Stromal cell of bone marrow (primary cell): Measurements from ENCODE around the gene JMJD1C.

ENCODE experiments used
- DNase-seq: peaks from one replicate; pipeline ENCODE4 v3.0.0-alpha.2; 2012; ENCODE audit warnings: low read depth

Gene JMJD1C

GRCh38 chr10:63434866-63435854 lies 30.6 kb downstream of the JMJD1C start:
- no peak for DNase-seq

DNA sequence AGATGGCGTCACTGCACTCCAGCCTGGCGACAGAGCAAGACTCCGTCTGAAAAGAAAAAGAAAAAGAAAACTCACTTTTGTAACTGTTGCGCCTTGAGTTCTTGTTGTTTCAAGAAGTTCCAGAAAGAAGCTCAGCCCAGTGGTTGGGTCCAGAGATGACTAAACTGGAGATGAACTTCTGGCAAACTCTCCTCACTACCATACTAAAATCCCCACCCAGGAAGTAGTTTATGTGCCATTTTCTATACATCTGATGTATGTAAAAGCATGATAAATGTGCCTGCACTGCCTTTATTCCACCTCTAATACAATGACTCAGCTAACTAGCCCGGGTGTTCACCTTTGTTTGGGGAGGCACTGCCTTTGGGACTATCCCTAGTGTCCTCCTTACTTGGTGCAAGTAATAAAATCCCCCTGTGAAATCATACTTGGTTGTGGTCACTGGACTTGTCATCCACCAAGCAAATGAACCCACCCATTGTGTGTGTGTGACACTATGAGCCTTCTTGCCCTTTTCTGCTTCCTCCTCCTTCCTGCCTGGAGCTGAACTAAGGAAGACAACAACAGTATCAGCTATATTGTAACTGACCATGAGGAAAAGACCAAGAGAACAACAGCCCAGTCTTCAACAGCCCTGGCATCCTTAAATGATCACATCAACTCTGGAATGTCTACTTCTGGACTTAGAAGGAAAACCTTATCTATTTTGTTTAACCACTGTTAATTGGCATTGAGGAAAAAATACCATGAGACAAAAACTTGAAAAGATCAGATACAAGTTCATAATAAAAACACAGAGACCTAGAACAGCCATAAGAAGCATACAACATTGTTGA lies 33.6 kb downstream of the JMJD1C start:
- no peak for DNase-seq

DNA sequence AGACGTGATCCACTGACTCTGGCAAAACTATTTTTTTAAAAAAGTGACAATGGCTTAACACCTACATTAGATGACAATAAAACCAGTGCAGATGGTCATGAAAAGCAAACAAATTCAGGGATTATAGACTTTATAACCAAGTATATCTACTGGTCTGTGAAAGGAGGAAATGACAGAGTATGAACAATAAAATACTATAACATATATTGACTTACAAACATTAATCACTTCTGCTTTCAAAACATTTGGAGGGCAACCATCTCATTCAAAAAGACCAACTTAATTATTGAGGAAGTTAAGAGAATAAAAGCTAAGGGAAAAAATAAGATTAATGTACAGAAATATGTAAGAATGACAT lies 34.8 kb downstream of the JMJD1C start:
- DNase-seq, result no peak

DNA sequence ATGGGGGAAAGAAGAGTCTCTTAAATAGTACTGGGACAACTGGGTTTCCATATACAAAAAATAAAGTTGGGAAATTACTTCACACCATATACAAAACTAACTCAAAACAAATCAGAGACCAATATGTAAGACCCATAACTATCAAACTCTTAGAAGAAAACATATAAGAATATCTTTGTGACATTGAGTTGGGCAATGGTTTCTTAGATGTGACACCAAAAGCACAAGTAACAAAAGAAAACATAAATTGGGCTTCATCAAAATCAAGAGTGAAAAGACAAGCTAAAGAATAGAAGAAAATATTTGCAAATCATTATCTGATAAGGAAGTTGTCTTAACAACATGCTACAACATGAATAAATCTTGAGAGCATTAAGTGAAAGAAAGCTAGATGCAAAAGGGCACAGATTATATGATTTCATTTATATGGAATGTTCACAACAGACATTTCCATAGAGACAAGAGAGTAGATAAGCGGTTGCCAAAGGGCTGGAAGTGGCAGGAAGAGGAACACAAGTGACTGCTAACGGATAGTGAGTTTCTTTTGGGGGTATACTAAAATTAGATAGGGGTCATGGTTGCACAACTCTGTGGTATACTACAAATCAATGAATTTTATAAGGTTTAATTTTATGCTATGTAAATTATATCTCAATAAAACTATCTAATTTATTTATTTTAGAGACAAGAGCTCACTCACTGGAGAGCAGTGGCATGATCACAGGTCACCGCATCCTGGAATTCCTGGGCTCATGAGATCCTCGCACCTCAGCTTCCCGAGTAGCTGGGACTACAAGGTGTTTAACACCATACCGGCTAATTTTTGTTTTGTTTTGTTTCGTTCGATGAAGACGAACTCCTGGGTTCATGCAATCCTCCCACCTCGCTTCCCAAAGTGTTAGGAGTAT lies 35.4 kb downstream of the JMJD1C start:
- DNase-seq, result peak; percentile 36

GRCh38 chr10:63429281-63429680 lies 36.5 kb downstream of the JMJD1C start:
- peak; percentile 36 for DNase-seq

DNA sequence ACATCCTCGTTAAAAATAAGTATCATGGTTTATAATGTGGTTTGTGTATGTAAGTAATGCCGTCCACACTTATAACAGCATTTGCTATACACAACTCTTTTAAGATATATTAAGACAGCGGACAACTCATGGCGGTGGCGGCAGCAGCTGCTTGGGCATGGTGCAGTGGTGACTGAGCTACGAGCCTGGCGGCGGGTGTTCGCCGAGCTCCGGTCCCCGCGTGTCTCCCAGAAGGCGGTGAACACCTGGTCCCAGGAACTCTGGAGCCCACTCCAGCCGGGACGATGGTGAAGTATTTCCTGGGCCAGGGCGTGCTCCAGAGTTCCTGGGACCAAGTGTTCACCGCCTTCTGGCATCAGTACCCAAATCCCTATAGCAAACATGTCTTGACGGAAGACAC lies 38.8 kb downstream of the JMJD1C start:
- DNase-seq, result no peak

DNA sequence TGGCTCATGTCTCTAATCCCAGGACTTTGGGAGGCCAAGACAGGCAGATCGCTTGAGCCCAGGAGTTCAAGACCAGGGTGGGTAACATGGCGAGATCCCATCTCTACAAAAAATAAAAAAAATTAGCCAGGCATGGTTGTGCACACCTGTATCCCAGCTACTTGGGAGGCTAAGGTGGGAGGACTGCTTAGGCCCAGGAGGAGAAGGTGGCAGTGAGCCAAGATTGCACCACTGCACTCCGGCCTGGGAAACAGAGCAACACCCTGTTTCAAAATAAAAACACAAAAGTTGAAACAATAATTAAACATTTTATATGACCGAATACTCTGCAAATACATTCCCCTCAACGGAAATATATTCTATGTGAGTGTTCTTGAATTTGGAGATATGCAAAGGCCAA lies 40.3 kb downstream of the JMJD1C start:
- no peak for DNase-seq

- no peak for DNase-seq
Observed at GRCh38 chr10:63424576-63424975, 41.2 kb downstream of the JMJD1C start.

- DNase-seq, result no peak
Observed at GRCh38 chr10:63423494-63423893, 42.3 kb downstream of the JMJD1C start.

DNA sequence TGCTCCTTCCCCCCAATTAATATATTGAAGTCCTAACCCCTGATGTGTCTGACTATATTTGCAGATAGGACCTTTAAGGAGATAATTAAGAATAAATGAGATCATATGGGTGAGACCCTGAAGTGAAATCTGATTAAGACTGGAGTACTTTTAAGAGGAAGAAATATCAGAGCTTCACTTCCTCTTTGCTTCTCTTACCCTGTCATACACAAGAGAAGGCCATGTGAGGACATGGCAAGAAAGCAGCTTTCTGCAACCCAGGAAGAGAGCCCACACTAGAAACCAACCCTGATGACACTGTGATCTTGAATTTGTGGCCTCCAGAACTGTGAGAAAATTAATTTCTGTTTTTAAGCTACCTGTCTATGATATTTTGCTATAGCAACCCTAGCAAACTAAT lies 44.2 kb downstream of the JMJD1C start:
- DNase-seq, result no peak

DNA sequence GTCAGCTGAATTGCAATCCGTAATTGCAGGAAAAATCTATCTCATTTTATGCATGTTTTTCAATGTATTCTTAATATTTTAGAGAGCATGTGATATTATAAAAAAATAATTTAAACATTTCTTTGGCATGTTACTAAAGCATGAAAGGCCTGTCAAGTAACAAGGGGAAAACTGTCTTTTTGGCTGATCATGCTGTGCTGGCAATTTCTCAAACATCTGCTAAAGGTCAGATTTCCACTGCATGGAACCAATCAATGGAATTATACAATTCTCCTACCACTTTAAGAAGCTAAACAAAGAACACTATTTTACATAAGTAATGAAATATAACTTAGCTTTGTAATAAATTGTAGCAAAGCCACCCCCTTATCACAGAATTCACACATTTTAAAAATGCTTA lies 49.4 kb downstream of the JMJD1C start:
- DNase-seq, result no peak

DNA sequence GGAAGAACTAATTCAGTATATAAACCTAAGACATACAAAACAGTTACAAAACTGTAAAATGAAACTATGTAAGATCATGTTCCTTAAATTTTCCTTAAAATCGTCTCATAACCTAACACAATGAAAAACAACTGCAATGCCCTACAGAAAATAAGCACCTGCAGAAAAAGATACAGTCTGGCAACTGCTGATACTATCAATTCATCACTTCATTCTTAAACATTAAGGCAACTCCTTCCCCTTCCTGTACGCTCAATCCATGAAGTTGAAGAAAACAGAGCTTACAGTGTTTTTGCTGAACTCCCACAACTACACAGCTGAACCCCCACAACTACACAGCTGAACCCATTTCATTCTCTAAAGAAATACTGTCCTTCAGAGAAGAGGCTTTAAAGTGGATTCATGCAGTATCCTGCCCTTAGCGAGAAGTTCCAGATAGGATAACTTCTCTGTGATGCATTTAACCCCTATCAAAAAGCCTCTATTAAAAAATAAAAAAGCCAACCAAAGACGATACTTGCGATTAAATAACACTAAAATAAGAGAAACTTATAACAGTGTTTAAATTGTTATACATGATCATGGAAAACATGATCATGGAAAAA lies 50.0 kb downstream of the JMJD1C start:
- DNase-seq, result no peak

DNA sequence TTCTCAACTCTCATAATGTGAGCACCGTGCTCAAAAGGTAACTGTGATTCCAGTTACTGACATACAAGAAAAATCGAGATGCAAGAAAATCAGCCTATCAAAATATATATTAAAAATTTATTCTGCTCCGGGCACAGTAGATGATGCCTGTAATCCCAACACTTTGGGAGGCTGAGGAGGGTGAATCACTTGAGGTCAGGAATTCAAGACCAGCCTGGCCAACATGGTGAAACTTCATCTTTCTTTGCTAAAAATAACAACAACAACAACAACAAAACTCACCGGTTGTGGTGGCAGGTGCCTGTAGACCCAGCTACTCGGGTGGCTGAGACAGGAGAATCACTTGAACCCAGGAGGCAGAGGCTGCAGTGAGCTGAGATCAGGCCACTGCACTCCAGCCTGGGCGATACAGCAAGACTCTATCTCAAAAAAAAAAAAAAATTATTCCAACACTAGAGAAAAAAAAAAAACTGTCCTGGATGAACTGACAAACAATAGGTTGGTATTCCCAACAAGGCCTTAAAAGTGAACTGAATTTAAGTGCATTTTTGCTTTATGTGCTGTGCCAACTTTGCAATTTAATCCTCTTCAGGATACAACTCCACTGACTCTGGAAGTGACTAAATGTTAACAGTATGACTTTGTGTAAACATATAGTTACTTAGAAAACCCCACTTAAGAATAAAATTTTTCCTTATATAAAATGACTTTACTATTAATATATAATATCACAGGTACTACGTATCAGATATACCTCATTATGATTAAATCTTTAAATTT lies 51.1 kb downstream of the JMJD1C start:
- peak; percentile 31 for DNase-seq

DNA sequence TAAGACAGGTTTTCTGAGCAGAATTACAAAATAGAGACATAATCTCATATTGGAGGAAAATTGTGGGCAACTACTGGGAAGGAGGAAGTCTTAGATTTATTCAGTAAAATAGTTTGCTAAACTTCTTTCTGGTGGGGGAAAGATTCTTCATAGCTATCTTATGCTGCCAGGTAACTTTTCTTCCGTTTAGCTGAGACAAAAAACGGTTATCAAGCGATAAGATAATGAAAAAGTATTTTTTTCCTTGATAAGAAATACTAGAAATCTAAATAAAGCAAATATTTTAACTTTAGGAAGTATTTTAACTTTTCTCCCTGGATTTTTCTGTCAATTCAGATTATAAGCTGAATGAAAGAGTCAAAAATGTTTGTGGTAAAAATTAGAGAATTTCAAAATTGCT lies 52.3 kb downstream of the JMJD1C start:
- DNase-seq, result no peak

GRCh38 chr10:63412304-63412703 lies 53.5 kb downstream of the JMJD1C start:
- no peak for DNase-seq

DNA sequence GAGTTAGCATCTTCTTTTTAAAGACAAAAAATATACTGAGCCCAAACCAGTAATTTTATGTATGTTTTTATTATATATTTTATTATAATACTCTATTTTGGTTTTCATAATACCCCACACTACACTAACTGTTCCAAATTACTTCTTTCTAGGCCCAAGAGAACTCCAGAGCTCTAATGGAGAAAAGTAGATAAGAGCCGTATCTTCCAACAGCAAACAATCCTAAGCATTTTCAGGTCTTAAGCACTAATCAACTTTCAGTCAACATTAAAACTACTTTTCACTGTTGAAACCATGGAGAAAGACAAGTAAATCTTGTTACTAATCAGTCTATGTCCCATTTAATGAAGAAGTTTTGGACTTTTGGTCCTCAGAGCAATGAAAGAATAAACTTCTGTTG lies 55.1 kb downstream of the JMJD1C start:
- DNase-seq, result no peak

- no peak for DNase-seq
Observed at GRCh38 chr10:63409465-63410027, 56.2 kb downstream of the JMJD1C start.

DNA sequence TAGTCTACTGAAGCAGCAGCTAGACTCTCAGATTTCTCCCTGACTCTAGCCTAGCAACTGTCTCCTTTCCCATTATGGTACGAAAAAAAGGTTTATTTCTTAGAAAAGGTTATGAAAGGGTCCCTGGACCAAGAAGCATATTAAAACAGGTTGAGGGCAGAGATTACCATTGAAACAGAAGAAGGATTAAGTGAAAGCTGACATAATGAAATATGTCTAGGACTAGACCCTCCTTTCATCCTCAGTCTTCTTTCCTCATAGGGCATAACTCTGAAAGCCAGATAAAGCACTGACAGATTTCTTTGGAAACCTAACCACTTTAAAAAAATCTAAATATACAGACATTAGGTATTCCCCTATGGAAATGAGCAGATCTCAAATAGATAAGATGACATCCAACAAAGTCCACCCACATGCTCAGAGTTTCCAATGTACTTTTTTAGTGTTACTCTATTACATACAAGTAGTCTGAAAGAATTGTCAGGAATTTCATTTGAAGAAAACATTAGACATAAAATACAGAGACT lies 58.6 kb downstream of the JMJD1C start:
- DNase-seq, result no peak

DNA sequence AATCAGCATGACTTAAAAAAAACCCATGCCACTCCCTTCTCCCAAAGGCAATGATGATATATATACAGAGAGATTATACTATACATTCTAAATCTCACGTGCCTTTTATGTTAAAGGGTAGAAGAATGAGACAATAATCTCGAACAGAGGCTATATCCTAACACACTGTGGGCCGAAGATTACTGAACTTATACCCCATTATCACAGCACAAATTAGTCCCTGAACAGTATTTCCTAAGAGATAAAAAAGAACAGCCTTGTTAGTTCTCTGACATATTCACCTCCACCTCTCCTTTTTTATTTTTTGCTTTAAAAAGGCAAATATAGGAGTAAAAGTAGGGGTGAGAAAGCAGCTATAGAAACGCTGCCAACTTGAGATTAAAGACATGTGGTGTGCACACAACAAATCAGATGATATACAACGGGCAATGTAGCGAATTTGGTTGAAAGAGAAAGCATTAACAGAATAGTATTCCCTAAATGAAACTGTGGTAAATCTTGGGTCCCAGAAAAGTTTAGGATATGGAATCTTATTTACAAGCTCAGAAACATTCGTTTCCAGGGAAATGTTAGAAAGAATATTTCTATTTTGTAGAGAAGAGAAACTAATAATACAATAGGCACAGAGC lies 69.5 kb downstream of the JMJD1C start:
- DNase-seq, result no peak

- DNase-seq, result no peak
Observed at GRCh38 chr10:63393050-63393449, 72.7 kb downstream of the JMJD1C start.
